ENCODE results near the gene NAA60.
"Not testable (repeated sequence)": the region's sequence is repeated elsewhere in the genome, so short reads cannot be mapped to it uniquely, and the experiment has no call there.

The NAA60 gene

GRCh38 chr16:3484318-3485096 lies 41.0 kb downstream of the NAA60 start:
- no peak for DNase-seq (ENCODE audit: low read depth)

GRCh38 chr16:3485097-3485745 lies 41.7 kb downstream of the NAA60 start:
- no peak for DNase-seq (ENCODE audit: low read depth)

GRCh38 chr16:3485821-3486505 lies 42.5 kb downstream of the NAA60 start:
- no peak for DNase-seq (ENCODE audit: low read depth)

GRCh38 chr16:3486506-3487215 lies 43.2 kb downstream of the NAA60 start:
- DNase-seq (ENCODE audit: low read depth): no peak

- DNase-seq (ENCODE audit: low read depth): no peak
Observed at GRCh38 chr16:3487521-3488410, 44.3 kb downstream of the NAA60 start.

DNA sequence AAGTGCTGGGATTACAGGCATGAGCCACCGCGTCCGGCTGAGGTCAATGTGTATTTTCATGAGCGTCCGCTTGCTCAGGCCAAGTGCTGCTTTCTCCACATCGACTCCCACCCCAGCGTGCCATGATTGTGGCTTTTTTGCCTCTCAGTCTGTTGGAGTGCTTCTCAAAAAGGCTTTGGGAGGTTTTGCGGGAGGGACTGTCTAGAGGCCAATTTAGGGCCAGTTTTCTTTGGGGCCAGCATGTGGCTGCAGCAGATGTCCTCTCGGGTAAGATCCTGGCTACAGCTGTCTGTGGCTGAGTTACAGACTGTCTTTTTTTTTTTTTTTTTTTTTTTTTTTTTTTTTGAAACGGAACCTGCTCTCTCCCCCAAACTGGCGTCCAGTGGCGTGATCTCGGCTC lies 45.3 kb downstream of the NAA60 start:
- DNase-seq (ENCODE audit: low read depth): no peak

DNA sequence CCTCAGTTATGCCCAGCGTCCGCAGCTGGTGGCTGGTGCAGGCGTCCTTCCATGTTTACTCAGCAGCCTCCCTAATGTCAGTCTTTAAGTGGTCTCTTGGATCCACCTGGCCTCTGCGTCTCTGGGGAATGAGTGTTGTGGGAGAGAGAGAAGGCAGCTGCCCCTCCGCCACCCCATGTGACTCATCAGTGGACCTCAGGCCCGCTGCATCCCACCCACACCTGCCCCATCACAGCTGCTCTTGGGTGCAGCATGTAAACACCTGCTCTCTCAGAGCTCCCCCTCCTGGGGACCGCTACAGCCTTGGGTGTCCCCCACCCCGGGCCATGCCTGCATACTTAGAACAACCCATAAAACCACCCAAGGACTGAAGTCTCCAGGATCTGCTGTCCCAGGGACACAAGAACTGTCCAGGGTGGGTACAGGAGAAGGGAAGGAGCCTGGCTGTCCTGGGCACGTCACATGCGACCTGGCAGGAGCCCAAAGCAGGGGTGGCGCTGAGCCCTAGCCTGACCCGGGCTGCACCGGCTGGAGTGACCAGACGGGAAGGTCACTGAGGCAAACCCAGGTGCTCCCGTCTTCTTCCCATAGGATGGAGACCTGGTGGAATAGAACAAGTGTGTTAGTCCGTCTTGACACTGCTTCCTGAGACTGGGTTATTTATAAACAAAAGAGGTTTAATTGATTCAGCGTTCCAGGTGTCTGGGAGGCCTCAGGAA lies 47.6 kb downstream of the NAA60 start:
- no peak for DNase-seq (ENCODE audit: low read depth)

GRCh38 chr16:3492356-3492755 lies 48.9 kb downstream of the NAA60 start:
- DNase-seq (ENCODE audit: low read depth): no peak

DNA sequence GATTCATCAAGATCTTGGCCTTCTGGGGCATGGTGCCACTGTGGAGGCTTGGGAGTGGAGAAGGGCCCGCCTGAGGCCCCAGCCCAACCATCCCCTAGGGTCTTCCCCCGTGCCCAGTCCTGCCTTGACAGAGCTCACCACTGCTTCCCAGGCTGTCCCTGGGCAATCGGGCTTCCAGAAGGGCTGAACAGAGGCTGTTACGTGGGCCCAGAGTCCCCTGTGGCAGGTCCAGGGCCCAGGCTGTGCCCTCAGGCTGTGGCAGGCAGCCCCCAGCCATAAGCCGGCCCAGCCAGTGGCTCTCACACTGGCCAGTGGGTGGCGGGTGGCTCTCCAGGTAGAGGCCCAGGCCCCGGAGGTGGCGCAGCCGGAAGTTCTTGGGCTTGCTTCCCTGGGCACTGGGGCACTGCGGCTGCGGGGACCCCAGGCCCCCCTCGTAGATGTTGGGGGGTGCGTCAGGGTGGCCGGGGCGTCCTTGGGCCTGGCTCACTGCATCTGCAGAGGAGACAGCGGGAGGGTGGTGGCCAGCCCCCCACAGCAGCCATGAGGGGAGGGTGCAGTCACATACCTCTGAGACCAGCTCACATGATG lies 51.0 kb downstream of the NAA60 start:
- DNase-seq (ENCODE audit: low read depth): no peak

- no peak for DNase-seq (ENCODE audit: low read depth)
Observed at GRCh38 chr16:3495176-3495575, 51.7 kb downstream of the NAA60 start, which contains the start of gene C16orf90. TSS of gene C16orf90 (minus strand) at chr16:3495489. CDS start at chr16:3495421, 68 bp downstream.

DNA sequence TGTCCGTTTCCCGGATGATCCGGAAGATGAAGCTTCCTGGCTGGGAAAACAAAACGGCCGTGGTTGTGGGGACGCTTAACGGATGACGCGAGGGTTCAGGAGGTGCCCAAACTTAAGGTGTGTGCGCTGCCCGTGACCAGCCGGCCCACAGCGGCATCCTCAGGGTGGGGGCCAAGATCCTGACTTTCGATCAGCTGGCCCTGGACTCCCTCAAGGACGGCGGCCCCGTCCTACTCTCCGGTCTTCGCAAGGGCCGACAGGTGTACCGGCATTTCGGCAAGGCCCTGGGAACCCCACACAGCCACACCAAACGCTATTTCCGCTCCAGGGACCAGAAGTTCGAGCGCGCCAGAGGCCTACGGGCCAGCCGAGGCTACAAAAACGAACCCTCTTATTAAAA lies 52.9 kb downstream of the NAA60 start:
- no peak for DNase-seq (ENCODE audit: low read depth)

DNA sequence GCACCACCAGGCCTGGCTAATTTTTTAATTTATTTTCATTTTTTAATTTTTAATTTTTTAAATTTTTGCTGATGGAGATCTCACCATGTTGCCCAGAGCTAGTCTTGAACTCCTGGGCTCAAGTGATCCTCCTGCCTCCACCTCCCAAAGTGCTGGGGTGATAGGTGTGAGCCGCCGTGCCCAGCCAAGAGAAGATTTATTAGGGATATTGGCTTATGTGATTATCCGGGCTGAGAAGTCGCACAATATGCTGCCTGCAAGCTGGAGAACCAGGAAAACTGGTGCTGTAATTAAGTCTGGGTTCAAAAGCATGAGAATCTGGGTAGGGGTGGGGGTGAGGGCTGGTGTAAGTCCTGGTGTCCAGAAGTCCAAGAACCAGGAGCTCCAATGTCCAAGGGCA lies 54.3 kb downstream of the NAA60 start:
- DNase-seq (ENCODE audit: low read depth): no peak

DNA sequence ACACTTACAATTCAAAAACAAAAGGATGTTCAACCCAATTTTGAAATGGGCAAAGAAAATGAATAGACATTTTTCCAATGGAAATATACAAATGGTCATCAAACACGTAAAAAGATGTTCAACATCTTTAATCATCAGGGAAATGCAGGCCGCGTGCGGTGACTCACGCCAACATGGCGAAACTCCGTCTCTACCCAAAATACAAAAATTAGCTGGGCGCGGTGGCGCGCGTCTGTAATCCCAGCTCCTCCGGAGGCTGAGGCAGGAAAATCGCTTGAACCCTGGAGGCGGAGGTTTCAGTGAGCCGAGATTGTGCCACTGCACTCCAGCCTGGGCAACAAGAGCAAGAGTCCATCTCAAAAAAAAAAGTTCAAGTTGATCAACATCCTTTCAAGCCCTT lies 55.5 kb downstream of the NAA60 start:
- no peak for DNase-seq (ENCODE audit: low read depth)

- not testable (repeated sequence) for DNase-seq (ENCODE audit: low read depth)
Observed at GRCh38 chr16:3501412-3501761, 57.9 kb downstream of the NAA60 start.

DNA sequence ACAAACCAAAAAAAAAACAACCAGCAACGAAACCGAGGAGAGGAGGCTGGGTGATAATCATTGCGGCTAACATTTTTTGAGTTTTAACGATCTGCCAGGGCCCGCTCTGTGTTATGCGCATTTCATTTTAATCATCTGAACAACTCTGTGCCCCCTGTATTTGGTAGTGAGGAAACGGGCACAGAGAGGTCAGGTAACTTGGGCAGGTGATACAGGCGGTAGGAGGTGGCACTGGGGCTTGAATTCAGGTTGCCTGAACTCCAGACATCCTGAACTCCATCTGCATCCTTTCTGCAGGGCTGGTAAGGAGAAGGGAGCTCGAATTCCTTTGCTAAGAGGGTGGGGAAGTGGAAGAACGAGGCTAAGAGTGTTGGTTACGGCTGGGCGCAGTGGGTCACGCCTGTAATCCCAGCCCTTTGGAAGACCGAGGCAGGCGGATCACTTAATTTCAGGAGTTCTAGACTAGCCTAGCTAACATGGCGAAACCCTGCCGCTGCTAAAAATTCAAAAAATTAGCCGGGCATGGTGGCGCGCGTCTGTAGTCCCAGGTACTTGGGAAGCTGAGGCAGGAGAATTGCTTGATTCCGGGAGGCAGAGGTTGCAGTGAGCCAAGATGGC lies 58.4 kb downstream of the NAA60 start:
- DNase-seq (ENCODE audit: low read depth): no peak

DNA sequence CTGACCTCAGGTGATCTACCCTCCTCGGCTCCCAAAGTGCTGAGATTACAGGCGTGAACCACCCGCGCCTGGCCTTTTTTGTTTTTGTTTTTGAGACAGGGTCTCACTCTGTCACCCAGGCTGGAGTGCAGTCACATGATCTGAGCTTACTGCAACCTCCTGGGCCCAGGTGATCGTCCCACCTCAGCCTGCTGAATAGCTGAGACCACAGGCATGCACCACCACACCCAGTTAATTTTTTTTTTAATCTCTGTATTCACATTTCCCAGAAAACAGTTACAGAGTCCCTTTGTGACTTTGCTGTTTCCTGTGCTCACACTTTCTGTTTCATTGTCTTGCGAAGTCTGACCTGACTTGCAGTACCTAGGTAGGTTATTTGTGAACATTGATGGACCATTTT lies 60.0 kb downstream of the NAA60 start:
- no peak for DNase-seq (ENCODE audit: low read depth)

DNA sequence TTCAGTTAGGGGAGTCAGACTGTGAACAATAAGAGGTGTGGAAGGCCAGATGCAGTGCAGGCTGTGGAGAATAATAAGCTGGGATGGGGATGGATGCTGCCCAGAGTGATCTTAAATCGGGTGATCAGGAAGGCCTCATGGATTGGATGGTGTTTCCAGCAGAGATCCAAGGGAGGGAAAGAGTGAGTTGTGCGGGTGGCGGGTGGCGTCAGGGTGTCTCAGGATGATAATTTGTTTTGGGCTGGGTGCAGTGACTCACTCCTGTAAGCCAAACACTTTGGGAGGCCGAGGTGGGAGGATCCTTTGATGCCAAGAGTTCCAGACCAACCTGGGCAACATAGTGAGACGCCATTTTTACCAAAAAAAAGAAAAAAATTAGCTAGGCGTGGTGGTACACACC lies 65.3 kb downstream of the NAA60 start:
- no peak for DNase-seq (ENCODE audit: low read depth)

- no peak for DNase-seq (ENCODE audit: low read depth)
Observed at GRCh38 chr16:3509470-3509928, 66.0 kb downstream of the NAA60 start.

GRCh38 chr16:3510416-3510815 lies 66.9 kb downstream of the NAA60 start:
- DNase-seq (ENCODE audit: low read depth): no peak

Measured in stimulated activated CD8-positive, alpha-beta memory T cell treated with anti-CD3 and anti-CD28 coated beads, Interleukin-15, amount 100 ng/mL, for 24 hours (primary cell).